GM18508 (cell line): ENCODE data around the gene FTH1.

Experiments
- ATAC-seq: cut with Tn5 transposase; IDR thresholded peaks from one replicate; pipeline ENCODE4 v1.9.1; 2021; ENCODE audit warnings: moderate number of reproducible peaks; ENCODE audit not compliant: insufficient read depth, unreplicated experiment

The FTH1 gene

GRCh38 chr11:61980783-61981541 is 13.5 kb upstream of the FTH1 start:
- no peak for ATAC-seq

GRCh38 chr11:61978703-61979661 is 11.5 kb upstream of the FTH1 start:
- no peak for ATAC-seq

DNA sequence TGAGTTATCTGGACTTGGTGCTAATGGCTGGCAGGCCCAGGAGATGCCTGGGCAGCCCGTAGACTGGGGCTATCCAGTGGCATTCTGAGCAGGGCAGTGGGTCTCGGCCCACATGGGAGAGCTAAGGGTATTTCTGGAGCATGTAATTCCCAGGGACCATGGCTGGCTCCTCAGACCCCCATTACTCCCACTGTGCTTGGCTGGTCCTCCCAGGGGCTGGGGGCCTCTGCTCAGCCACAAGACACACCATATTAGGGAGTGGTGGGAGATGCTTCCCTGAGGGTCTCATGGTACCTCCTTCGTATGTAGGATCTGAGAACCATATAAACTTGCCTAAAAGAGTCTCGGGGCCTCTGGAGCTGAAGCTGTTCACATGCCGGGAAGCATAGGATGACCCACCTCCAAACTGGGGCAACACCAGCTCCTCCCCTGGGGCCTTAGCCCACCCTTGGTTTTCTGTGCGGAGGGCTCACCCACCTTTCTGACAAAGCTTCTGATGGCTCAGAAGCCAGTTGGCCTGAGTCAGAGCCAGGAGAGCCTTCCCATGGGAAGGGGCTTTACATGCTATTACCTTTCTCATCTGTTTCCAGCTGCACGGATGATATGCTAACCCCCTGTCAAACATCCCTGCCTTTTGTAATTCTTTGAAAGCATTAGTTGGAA is 9.5 kb upstream of the FTH1 start:
- ATAC-seq: no peak

GRCh38 chr11:61976420-61976800 is 9.0 kb upstream of the FTH1 start:
- no peak for ATAC-seq

DNA sequence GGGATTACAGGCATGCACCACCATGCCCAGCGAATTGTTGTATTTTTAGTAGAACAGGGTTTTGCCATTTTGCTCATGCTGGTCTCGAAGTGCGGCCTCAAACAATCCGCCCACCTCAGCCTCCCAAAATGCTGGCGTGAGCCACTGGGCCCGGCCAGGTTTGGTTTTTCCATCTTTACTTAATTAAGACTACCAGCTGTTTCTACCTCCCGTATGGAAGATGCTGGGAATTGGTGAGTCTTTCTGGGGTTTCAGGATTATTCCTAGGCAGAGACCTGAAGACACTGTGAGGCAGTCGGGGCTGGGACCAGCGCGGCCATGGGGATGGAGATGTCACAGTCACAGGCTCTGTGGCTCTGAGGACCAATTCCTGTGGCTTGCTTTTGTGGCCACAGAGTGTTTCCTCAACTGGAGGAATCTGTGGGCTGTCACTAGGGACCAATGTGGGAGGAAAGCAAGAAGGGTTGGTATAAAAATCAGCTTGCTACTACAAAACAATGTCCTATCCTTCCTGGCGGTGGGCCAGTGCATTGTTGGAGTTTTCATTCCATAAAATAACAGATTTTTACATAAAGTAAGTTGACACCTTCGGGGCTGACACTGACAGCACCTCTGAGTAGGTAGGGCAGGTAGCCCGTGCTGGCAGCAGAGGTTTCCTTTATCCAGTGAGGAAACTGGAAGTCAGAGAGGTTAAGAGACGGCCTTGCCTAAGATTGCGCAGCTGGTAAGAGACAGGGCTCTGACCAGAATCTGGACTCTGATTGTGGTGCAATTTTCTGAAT is 8.4 kb upstream of the FTH1 start:
- no peak for ATAC-seq

DNA sequence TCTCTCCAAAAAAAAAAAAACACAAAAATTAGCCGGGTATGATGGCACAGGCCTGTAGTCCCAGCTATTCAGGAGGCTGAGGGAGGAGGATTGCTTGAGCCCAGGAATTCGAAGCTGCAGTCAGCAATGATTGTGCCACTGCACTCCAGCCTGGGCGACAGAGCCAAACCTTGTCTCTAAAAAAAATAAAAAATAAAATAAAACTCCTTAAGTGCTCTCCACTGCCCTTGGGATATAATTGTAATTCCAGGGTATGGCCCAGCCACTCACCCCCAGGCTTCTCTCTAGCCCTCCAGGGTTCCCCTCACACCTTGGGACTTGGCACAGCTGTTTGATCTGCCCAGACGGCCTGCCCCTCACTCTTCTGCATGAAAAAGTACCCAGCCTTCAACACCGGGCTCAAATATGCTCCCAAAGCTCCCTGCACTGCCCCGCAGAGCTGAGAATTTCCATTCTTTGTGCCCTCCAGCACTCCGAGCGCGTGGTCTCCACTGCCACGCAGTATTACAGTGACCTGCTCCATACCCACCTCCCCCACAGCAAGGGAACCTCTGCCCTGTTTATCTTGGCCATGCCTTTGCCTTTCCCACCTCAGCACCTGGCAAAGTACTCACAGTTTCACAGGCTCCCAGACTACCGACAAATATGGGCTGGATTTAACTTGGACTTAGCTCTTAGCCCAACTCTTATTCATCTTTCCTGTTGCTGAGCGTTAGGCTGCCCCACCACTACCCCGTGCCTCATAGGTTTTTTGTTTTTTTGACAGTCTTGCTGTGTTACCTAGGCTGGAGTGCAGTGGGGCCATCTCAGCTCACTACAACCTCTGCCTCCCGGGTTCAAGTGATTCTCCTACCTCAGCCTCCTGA is 7.6 kb upstream of the FTH1 start:
- no peak for ATAC-seq

GRCh38 chr11:61973476-61974162 is 6.2 kb upstream of the FTH1 start:
- no peak for ATAC-seq

DNA sequence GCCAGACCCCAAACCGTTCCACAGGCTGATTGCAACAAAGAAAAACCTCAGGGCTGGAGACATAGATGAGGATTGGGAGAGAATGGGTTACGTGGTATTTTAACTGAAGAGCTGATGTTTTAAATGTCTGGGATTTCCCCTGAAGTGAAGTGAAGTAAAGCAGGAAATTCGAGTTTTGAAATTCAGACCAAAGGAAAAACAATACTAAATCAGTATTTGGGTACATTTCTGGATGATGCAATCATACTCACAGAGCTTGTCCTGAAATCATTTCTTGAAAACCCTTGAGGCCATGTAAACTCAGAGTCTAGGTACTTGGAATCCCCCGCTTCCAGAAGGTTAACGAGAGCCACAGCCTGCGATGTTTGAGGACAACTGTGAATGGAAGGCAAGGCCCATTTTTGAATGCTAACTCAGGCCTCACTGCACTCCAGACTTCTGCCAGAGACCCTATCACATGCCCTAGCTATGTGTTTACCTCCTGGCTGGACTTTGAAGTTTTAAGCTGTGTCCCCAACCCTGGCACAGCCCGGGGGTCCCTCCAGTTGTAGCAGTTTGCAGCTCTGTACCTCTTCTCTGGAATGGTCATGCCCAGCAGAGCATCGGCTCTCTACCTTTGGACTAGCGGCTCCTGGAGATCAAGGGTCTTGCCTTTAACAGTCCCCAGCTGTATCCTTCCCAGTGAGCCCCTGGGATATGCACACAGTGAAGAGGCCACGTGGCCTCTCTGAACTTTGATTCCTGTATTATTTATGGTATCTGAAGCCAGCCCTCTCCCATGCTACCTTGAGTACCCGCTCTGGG is 5.4 kb upstream of the FTH1 start:
- ATAC-seq: no peak

- no peak for ATAC-seq
Measured at GRCh38 chr11:61972112-61972671, 4.8 kb upstream of the FTH1 start.

DNA sequence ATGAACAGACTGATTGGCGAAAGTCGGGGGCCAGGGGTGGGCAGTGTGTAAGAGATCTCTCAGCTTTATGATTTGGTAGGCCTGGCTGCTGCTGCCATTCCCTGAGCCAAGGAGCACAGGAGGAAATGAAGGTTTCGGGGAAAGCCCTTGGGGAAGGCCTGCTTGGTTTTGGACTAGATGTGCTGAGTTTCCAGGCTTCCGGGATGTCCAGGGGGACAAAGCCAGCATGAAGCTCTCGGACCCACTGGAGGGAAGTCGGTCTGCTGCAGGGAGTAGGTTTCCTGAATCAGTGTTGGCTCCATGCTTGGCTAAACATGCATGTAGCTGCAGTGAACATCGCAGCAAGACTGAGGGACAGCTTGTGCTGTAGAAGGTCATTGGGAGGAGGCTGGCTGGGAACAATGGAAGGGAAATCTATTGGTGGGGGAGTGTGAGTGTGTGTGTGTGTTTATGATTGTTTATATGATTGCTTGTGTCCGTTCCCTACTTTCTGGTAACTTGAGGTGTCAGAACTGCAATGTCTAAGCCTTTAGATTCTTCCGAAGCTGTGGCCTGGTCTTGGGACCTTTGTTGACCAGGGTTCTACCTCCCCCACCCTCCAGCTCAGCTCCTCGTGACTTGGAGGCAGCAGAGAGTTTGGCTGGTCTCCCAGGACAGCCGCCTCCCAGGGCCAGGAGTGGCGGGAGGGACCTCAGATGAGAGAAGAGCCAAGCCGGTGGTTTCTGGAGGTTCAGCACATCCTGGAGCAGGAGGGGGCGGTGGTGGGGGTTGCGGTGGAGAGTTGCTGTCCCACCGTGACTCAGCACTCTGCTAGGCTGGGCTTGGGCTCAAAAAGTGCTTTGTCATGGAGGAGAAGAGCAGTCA is 4.0 kb upstream of the FTH1 start:
- ATAC-seq: no peak

DNA sequence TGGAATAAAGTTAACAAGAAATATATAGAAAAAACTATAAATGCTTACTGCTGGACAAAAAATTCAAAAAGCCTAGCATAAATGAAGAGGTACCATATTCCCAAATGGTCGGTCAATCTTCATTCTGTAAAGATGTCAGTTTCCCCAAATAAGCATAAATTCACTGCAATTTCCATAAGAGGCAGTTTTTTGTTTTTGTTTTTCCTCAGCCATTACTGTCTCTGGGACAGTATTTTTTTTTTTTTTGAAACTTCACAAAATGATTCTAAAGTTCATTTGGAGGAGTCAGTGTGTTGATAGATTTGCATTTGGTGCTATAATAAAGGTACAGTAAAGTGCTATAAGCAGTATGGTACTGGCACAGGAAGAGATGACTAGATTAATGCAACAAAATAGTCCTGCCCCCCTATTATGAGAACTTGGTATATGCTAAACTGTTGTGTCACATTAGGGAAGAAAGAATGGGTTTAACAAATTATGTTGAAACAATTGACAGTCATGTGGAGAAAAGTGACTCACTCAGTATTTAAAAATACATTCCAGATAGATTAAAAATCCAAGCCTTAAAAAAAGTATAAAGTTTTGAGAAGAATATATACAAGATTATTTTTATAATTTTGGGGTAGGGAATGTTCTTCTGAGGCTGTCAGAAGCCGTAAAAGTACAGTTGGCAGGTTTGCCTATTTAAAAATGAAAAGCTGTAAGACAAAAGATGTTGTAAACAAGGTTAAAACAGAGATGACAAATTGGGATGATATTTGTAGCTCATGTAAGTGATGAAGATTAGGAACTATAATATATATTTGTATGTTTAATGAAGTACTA is 2.6 kb upstream of the FTH1 start:
- ATAC-seq: no peak

GRCh38 chr11:61969391-61969758 is 1.9 kb upstream of the FTH1 start:
- no peak for ATAC-seq

DNA sequence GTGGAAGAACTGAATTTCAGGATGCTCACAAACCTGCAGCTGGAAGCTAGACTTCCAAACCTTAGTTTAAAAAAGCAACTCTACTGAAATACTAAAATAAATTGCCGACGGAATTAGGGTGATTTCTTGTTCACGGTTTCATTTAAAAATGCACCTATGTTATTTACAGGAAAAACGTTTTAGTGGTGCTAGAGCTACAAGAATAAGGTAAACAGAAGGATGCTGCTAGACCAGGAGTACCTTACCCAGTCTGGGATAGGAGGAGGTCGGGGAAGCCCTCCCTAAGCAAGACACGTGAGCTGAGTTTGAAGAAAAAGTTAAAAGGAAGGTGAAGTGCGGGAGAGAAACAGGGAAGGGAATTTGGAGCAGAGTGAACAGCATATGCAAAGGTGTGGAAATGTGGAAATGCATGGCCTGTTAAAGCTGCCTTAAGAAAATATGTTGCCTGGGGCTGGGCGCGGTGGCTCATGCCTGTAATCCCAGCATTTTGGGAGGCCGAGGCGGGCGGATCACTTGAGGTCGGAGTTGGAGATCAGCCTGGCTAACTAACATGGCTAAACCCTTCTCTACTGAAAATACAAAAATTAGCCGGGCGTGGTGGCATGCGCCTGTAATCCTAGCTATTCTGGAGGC is 1.4 kb upstream of the FTH1 start:
- no peak for ATAC-seq

GRCh38 chr11:61967924-61968757 is 707 bp upstream of the FTH1 start:
- no peak for ATAC-seq

- no peak for ATAC-seq
Measured at GRCh38 chr11:61966734-61967115, 709 bp downstream of the FTH1 start.
